Activated CD4-positive, alpha-beta memory T cell treated with anti-CD3 and anti-CD28 coated beads, Interleukin-2, amount 10 ng/mL, durations not matched to agents 7 days and 5 days (primary cell): ENCODE measurements around the gene SURF1. TPM values are rescaled to one million over a fixed set of nuclear protein-coding genes. Genes with fewer than 3 reads are reported as not detected.
"Not testable (repeated sequence)": the region's sequence is repeated elsewhere in the genome, so short reads cannot be mapped to it uniquely, and the experiment has no call there.

Experiments used
- CTCF ChIA-PET: fragments of 350-600 bp; sonication (Branson Sonifier 250); formaldehyde crosslinking; loops from one replicate; lab custom pipeline; 2021; ENCODE audit warnings: antibody characterized with exemption, inconsistent platforms; lab: Charles Lee
- POLR2A ChIA-PET: fragments of 350-600 bp; sonication (Branson Sonifier 250); formaldehyde crosslinking; loops from one replicate; lab custom pipeline; 2021; ENCODE audit warnings: antibody characterized with exemption; lab: Charles Lee
- DNase-seq: peaks from one replicate; pipeline ENCODE4 v3.0.0-alpha.2; 2020
- H3K27ac Mint-ChIP-seq: one replicate; pipeline ENCODE4 v1.8.0; 2021; ENCODE audit warnings: mild to moderate bottlenecking, mixed read lengths
- H3K27me3 Mint-ChIP-seq: one replicate; pipeline ENCODE4 v1.8.0; 2021; ENCODE audit warnings: mixed read lengths
- H3K36me3 Mint-ChIP-seq: one replicate; pipeline ENCODE4 v1.8.0; 2021; ENCODE audit warnings: low read depth, mixed read lengths
- H3K4me1 Mint-ChIP-seq: one replicate; pipeline ENCODE4 v1.8.0; 2021; ENCODE audit warnings: mixed read lengths
- H3K4me3 Mint-ChIP-seq: one replicate; pipeline ENCODE4 v1.8.0; 2021; ENCODE audit warnings: mild to moderate bottlenecking, mixed read lengths
- H3K9me3 Mint-ChIP-seq: one replicate; pipeline ENCODE4 v1.8.0; 2021; ENCODE audit warnings: mixed read lengths
- total RNA-seq, 2 experiments: library from RNA; stranded (reverse); gene quantifications; one replicate each; pipeline ENCODE4 v1.2.3, GENCODE V29; 2021

SURF1 gene
- total RNA-seq, 2 experiments from 2014 or later = 33.8 to 37.6 TPM

DNA sequence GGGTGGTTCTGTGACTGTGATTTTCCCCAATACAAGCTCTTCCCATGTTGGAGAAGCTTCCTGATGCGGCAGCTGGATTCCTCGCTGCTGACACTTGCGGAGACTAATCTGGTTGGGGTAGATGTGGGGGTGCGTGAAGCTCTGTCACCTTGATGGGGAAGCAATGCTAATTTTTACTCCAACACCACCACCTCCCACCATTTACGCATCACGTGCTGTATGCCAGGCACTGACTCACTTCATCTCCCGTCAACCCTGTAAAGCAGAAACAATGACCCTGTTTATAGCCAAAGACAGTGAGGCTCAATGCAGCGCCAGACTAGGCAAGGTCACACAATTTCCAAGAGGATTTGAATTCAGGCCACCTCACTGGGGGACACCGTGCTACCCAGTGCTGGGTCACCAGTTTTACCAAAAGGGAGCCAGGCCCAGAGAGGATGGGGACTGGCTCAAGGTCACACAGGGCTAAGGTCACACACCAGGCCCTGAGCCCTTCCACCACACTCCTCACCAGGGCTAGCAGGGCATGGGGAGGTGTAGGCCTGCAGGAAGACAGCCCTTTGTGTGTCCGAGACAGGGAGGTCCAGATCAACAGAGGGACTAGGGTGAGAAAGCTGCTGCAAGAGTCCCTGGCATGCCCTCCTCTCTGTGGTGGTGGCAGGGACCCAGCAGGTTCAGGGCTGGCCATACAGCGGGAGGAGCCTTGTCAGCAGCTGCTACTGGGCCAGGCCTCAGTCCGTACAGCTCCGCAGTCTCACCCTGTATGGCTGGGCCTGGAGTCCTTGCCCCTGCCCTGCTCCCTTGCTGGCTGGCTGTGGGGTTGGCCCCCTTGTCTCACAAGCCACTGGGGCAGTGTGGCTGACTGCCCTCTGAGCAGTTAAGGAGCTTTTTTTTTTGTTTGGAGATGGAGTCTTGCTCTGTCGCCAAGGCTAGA, 23.1 kb upstream of the SURF1 start:
- POLR2A ChIA-PET = interaction anchor here (0.6 to 11.6 kb wide), 5 partner anchors 9 to 357 kb away, joined by 3 to 397 read pairs (median 4); partner anchors contain the start of genes GTF3C5, MED22, RPL7A and SURF1
- CTCF ChIA-PET = interaction anchor here (1.0 kb wide), 1 partner anchor 25 kb away, joined by 4 read pairs; no protein-coding TSS in a partner anchor

DNA sequence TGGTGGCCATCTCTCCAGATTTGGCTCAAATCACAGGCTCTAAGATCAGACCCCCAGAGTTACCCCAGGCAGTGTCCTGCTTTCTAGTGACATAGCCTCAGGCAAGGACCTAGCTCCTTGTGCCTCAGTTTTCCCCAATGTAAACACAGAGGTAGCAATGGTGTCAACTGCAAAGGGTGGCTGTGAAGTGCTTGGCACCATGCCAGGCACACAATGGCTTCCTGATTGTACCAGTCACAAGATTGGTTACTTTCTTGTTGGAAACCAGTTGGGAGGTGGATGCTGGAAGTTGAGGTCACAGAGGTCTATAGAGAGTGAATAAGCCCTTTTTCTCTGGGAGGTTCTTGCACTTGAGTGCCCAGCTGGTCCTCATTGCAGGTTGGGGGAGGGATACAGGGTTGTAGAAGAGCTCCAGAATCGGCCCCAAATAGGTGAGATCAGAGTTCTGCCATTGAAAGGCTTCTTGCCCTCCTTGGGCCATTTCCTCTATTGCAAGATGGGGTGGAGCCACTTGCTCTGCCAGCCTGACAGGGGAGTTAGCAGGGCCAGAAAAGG, 22.2 kb upstream of the SURF1 start:
- peaks cover 13% of the 10 kb centered on the region for H3K36me3 Mint-ChIP-seq
- DNase-seq = no peak
- H3K4me3 Mint-ChIP-seq = no peak overlapping the region
- ChIA-PET CTCF (interaction anchor here (1.0 to 2.2 kb wide), 2 partner anchors 24 to 26 kb away, joined by 4 read pairs; no protein-coding TSS in a partner anchor), POLR2A (interaction anchor here (0.6 to 11.6 kb wide), 4 partner anchors 21 to 356 kb away, joined by 3 to 397 read pairs (median 140); partner anchors contain the start of genes GTF3C5, MED22, RPL7A and SURF1)
- no peaks in the 10 kb centered on the region for H3K9me3 Mint-ChIP-seq
- H3K27ac Mint-ChIP-seq = no peak overlapping the region
- H3K4me1 Mint-ChIP-seq = peaks cover 11% of the 10 kb centered on the region
- H3K27me3 Mint-ChIP-seq = peaks cover 2% of the 10 kb centered on the region

More for the DNA sequence above, 23.1 kb upstream of the SURF1 start:
- peaks cover 2% of the 10 kb centered on the region for H3K27me3 Mint-ChIP-seq
- peaks cover 8% of the 10 kb centered on the region for H3K36me3 Mint-ChIP-seq
- no peaks in the 10 kb centered on the region for H3K9me3 Mint-ChIP-seq
- no peak overlapping the region for H3K4me3 Mint-ChIP-seq
- H3K27ac Mint-ChIP-seq = no peak overlapping the region
- H3K4me1 Mint-ChIP-seq = peaks cover 5% of the 10 kb centered on the region
- no peak for DNase-seq

DNA sequence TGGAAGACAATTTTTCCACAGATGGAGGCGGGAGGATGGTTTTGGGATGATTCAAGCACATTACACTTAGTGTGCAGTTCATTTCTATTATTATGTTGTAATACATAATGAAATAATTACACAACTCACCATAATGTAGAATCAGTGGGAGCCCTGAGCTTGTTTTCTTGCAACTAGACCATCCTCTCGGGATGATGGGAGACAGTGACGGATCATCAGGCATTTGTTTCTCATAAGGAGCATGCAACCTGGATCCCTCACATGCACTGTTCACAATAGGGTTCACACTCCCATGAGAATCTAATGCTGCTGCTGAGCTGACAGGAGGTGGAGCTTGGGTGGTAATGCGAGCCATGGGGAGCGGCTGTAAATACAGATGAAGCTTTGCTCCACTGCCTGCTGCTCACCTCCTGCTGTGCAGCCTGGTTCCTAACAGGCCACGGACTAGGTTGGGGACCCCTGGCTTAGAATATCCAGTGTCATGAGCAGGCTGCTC, 21.5 kb upstream of the SURF1 start:
- Mint-ChIP-seq H3K9me3 (no peaks in the 10 kb centered on the region), H3K4me3 (no peak overlapping the region), H3K27ac (no peak overlapping the region), H3K4me1 (peaks cover 18% of the 10 kb centered on the region), H3K27me3 (peaks cover 2% of the 10 kb centered on the region), H3K36me3 (peaks cover 20% of the 10 kb centered on the region)
- ChIA-PET CTCF (interaction anchor here (1.5 to 2.2 kb wide), 3 partner anchors 25 to 139 kb away, joined by 4 to 5 read pairs (median 5); partner anchors contain the start of genes MED22 and RPL7A), POLR2A (interaction anchor here (0.8 to 11.6 kb wide), 4 partner anchors 21 to 347 kb away, joined by 3 to 397 read pairs (median 140); partner anchors contain the start of genes GTF3C5, MED22, RPL7A and SURF1)
- DNase-seq = no peak

DNA sequence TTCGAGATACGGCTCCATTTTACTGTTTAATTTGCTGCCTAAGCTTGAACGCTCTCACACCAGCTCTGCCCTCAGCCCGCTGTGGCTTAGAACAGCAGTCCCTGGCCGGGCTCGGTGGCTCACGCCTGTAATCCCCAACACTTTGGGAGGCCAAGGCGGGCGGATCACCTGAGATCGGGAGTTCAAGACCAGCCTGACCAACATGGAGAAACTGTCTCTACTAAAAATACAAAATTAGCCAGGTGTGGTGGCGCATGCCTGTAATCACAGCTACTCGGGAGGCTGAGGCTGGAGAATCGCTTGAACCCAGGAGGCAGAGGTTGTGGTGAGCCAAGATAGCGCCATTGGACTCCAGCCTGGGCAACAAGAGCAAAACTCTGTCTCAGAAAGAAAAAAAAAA, 21.0 kb upstream of the SURF1 start:
- not testable (repeated sequence) for H3K27ac Mint-ChIP-seq, H3K27me3 Mint-ChIP-seq, DNase-seq, H3K9me3 Mint-ChIP-seq
- ChIA-PET CTCF (interaction anchor here (1.4 to 2.2 kb wide), 4 partner anchors 25 to 138 kb away, joined by 4 to 5 read pairs (median 4); partner anchors contain the start of genes MED22 and RPL7A), POLR2A (interaction anchor here (0.8 to 11.6 kb wide), 8 partner anchors 20 to 347 kb away, joined by 3 to 397 read pairs (median 4); partner anchors contain the start of genes GTF3C5, MED22, RPL7A and SURF1)
- Mint-ChIP-seq H3K4me1 (peaks cover 23% of the 10 kb centered on the region), H3K4me3 (peak overlapping the region; percentile 59), H3K36me3 (peaks cover 25% of the 10 kb centered on the region)

DNA sequence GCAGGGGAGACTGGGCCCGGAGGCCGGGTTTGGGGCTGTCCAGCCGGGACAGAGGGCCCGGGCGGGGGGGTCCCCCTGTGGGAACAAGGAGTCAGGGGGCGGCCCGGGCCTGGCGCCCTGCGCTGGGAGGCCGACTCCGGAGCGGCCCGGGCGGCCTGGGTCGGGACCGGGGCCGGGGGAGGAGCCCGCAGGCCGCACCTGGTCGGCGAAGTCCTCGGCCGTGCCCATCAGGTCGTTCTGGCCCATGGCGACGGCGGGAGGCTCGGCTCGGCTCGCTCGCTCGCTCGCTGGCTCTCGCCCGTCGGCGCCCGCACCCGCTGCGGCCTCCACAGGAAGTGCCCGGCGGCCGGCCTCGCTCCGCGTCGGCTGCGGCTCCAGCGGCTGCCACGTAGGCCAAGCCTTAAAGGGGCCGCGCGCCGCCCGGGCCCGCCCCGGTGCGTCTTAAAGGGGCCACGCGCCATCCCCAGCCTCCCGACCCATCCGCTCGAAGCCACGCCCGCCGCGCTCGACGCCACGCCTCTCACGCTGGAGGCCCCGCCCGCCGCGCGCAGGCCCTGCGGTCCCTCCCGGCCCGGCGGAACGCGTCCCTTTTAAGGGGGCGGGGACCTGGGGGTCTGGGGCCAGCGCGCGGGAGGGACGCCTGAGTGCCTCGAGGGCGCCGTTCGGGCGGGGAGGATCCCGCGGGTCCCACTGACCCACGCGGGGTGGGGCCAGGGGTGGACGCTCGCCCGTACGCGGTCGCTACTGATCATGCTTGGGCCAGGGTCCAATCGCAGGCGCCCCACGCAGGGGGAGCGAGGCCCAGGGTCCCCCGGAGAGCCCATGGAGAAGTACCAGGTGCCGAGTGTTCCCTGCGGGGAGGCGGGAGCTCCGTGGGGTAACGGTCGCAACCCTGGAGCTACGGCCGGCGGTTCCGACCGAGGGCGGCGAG, 19.7 kb upstream of the SURF1 start, which contains the start of the genes STKLD1 and SURF4:
STKLD1 (plus strand) TSS at position 643 of the 931 bp plus-strand sequence; CDS start at position 751, 108 bp downstream.
SURF4 (minus strand) TSS at position 337 of the 931 bp plus-strand sequence; CDS start at position 246, 91 bp downstream.
- ChIA-PET CTCF (interaction anchor here (1.4 to 6.3 kb wide), 5 partner anchors 20 to 137 kb away, joined by 4 to 59 read pairs (median 5); partner anchors contain the start of genes MED22, RPL7A, SURF1 and SURF2), POLR2A (interaction anchor here (0.7 to 11.6 kb wide), 14 partner anchors 10 to 346 kb away, joined by 3 to 397 read pairs (median 4); partner anchors contain the start of genes GTF3C5, MED22, RPL7A and SURF1)
- H3K9me3 Mint-ChIP-seq = no peaks in the 10 kb centered on the region
- H3K4me3 Mint-ChIP-seq = peak within 1 kb of the TSS; percentile 83
- peaks cover 36% of the 10 kb centered on the region for H3K4me1 Mint-ChIP-seq
- H3K36me3 Mint-ChIP-seq = peaks cover 32% of the 10 kb centered on the region
- peak; percentile 96 for DNase-seq
- peaks cover 2% of the 10 kb centered on the region for H3K27me3 Mint-ChIP-seq
- H3K27ac Mint-ChIP-seq = peak within 1 kb of the TSS; percentile 97

DNA sequence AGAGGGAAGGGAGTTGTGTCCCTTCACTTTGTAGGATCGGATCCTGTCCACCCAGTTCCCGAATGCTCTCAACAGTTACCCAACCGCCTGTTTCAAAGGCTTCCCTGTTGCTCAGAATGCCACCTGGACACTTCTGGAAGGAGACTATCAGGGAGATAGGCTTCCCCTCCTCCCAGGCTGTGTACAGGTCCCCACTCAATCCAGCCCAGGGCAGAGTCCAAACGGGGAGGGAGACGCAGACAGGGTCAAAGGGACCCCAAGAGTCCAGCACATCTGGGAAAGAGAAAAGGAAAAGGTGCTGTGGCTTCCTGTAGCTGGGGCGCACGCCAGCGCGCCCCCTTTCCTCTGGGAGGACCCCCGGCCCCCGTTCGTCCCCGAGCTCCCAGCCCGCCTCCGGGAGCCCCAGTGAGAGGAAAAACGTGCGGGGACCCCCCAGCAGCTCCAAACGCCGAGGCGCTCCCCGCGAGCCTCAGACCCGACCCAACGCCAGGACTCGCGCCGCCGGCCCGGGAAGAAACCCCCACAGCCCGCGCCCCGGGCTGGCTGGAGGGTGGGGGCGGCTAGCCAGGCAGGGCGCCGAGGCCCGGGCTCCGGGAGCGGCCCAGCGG, 18.9 kb upstream of the SURF1 start:
- H3K36me3 Mint-ChIP-seq = peaks cover 40% of the 10 kb centered on the region
- H3K4me1 Mint-ChIP-seq = peaks cover 43% of the 10 kb centered on the region
- DNase-seq = peak; percentile 43
- peak overlapping the region; percentile 97 for H3K27ac Mint-ChIP-seq
- ChIA-PET CTCF (interaction anchor here (1.0 to 6.3 kb wide), 5 partner anchors 19 to 189 kb away, joined by 3 to 59 read pairs (median 5); partner anchors contain the start of genes MED22, RPL7A, SURF1 and SURF2), POLR2A (interaction anchor here (0.7 to 11.6 kb wide), 12 partner anchors 9 to 345 kb away, joined by 3 to 397 read pairs (median 6); partner anchors contain the start of genes CACFD1, GTF3C5, MED22 and RPL7A)
- no peaks in the 10 kb centered on the region for H3K9me3 Mint-ChIP-seq
- H3K4me3 Mint-ChIP-seq = peak overlapping the region; percentile 83
- peaks cover 2% of the 10 kb centered on the region for H3K27me3 Mint-ChIP-seq

DNA sequence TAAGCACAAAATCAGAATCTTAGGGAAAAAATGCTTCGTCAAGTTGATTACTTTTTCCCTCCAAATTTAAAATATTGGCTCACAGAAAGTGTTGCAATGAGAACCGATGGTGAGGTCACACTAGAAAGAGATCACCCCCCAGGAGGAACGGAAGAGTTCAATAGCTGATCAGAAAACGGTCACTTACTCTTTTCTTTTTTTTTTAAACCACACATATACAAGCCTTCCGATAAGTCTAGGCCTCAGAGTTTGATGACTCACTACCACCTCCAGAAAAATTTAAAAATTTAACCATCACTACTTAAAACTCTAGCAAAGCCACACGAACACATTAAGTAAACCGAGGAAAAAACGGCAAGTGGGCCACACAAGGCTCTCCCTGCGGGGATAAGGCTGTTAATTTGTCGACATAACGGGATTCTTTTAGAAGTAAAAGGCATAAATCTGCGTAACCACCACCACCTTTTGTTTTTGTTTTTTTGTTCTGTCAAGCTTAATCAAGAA, 18.4 kb upstream of the SURF1 start:
- POLR2A ChIA-PET = interaction anchor here (0.7 to 11.6 kb wide), 14 partner anchors 9 to 344 kb away, joined by 3 to 397 read pairs (median 4); partner anchors contain the start of genes CACFD1, GTF3C5, MED22 and RPL7A
- H3K4me3 Mint-ChIP-seq = peak overlapping the region; percentile 83
- H3K4me1 Mint-ChIP-seq = peaks cover 49% of the 10 kb centered on the region
- CTCF ChIA-PET = interaction anchor here (1.0 to 6.3 kb wide), 5 partner anchors 19 to 189 kb away, joined by 3 to 59 read pairs (median 5); partner anchors contain the start of genes MED22, RPL7A, SURF1 and SURF2
- no peaks in the 10 kb centered on the region for H3K9me3 Mint-ChIP-seq
- H3K27ac Mint-ChIP-seq = peak overlapping the region; percentile 97
- DNase-seq = peak; percentile 37
- H3K27me3 Mint-ChIP-seq = peaks cover 2% of the 10 kb centered on the region
- peaks cover 46% of the 10 kb centered on the region for H3K36me3 Mint-ChIP-seq

DNA sequence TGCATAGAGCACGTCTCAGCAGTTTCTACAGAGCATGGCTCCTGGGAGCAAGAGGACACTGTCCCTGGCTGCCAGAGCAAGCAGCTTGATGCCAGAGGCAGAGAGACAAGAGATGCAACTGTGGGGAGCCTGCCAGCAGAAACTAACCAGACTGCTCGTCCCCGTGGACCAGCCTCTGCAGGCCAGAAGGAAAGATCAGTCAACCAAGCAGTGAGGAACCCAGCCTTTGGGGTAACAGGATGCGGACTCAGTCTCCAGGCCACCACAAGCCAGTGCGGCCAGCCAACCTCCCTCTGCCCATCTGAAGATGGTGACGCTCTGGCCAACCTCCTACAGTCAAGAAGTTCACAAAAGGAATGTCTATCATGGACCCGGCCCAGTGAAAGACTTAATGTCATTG, 15.9 kb upstream of the SURF1 start:
- POLR2A ChIA-PET = interaction anchor here (1.0 to 11.6 kb wide), 12 partner anchors 9 to 702 kb away, joined by 3 to 397 read pairs (median 6); partner anchors contain the start of genes DDX31, GTF3C4, GTF3C5 and MED22
- H3K4me3 Mint-ChIP-seq = peak overlapping the region; percentile 72
- peaks cover under 1% of the 10 kb centered on the region for H3K27me3 Mint-ChIP-seq
- CTCF ChIA-PET = interaction anchor here (0.8 to 6.3 kb wide), 9 partner anchors 10 to 324 kb away, joined by 3 to 59 read pairs (median 3); partner anchors contain the start of genes MED22, RPL7A, SURF1 and SURF2
- peaks cover 62% of the 10 kb centered on the region for H3K36me3 Mint-ChIP-seq
- DNase-seq = no peak
- peak overlapping the region; percentile 84 for H3K27ac Mint-ChIP-seq
- peaks cover 64% of the 10 kb centered on the region for H3K4me1 Mint-ChIP-seq
- H3K9me3 Mint-ChIP-seq = no peaks in the 10 kb centered on the region

DNA sequence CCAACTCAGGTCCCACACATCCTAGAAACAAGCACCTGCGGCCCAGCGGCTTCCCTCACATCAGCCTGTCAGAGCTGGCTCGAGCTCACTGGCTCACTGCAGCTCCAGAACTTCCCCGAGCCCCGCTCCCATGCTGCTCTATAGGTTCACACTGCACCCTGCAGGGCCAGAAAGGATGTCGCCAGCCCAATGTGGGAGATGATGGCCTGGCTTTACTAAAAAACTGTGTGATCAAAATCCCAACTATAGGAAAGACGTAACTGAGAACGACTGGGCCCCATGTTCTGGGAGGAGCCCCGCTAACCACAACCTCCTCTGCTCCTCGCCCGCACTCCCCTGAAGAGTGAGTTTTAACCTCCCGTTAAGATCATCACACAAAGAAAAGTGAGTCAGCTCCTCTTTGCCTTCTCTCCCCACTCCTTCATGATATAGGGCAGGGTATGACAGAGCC, 15.0 kb upstream of the SURF1 start:
- Mint-ChIP-seq H3K27me3 (no peaks in the 10 kb centered on the region), H3K36me3 (peaks cover 71% of the 10 kb centered on the region), H3K4me3 (peak overlapping the region; percentile 72), H3K4me1 (peaks cover 67% of the 10 kb centered on the region), H3K27ac (peak overlapping the region; percentile 84), H3K9me3 (no peaks in the 10 kb centered on the region)
- CTCF ChIA-PET = interaction anchor here (0.7 to 6.3 kb wide), 16 partner anchors 9 to 341 kb away, joined by 3 to 59 read pairs (median 5); partner anchors contain the start of genes GTF3C5, MED22, RPL7A and SURF1
- POLR2A ChIA-PET = interaction anchor here (1.0 to 11.6 kb wide), 18 partner anchors 8 to 701 kb away, joined by 3 to 397 read pairs (median 4); partner anchors contain the start of genes DDX31, GTF3C4, GTF3C5 and MED22
- DNase-seq = peak; percentile 83

DNA sequence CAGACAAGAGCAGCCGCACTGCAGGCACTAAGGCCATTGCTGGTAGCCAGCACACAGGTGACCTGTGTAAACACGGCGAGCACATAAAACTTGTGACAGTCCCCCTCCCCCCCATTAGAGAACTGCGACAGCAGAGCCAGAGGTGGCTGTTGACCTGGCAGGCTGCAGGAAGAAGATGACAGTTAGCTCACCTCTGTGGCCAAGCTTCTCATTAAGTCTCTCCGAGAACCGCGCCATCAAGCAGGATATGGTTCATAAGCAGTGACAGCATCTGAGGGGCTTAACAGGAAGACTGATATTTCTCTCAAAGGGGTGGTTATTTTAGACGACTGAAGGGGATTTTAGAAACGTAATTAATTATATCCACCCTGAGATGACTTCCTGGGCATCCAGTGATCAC, 14.4 kb upstream of the SURF1 start:
- POLR2A ChIA-PET = interaction anchor here (1.0 to 11.6 kb wide), 15 partner anchors 8 to 340 kb away, joined by 3 to 397 read pairs (median 5); partner anchors contain the start of genes GTF3C5, MED22, RPL7A and SLC2A6
- H3K27ac Mint-ChIP-seq = peak overlapping the region; percentile 84
- CTCF ChIA-PET = interaction anchor here (0.7 to 6.3 kb wide), 14 partner anchors 10 to 340 kb away, joined by 3 to 59 read pairs (median 5); partner anchors contain the start of genes GTF3C5, MED22, RPL7A and SURF1
- peaks cover 70% of the 10 kb centered on the region for H3K4me1 Mint-ChIP-seq
- H3K4me3 Mint-ChIP-seq = peak overlapping the region; percentile 72
- H3K9me3 Mint-ChIP-seq = no peaks in the 10 kb centered on the region
- no peaks in the 10 kb centered on the region for H3K27me3 Mint-ChIP-seq
- peaks cover 77% of the 10 kb centered on the region for H3K36me3 Mint-ChIP-seq
- peak; percentile 69 for DNase-seq
